ENCODE measurements around the gene DDAH1.

The DDAH1 gene

DNA sequence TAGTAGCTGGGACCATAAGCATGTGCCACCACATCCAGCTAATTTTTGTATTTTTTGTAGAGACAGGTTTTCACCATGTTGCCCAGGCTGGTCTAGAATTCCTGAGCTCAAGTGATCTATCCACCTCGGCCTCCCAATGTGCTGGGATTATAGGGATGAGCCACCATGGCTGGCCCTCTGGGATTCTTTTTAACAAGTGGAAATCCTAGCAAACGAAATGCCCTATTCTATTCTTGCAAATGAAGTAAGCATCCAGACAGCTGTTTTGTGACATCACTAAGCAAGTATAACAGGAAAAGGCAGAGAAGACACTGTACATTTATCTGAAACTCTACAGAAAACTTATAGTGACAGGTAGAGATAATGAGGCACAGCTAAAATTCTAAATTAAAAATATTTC is 86.4 kb downstream of the DDAH1 start:
- intact Hi-C loops (cut with DNase I; ENCODE audit: low total_unique reads), result no loop called here
- Histone ChIP-seq H3K9me3 (peaks cover 0 to 12% (median 8%) of the 10 kb centered on the region in 3 donors), H3K27ac (no peak overlapping the region), H3K36me3 (peaks cover 0 to 5% (median 0%) of the 10 kb centered on the region in 3 donors), H3K27me3 (no peaks in the 10 kb centered on the region), H3K4me3 (no peak overlapping the region), H3K4me1 (peaks cover 0 to 36% (median 9%) of the 10 kb centered on the region in 4 donors)
- DNase-seq, result no peak
- TF ChIP-seq CTCF (IDR thresholded peaks at IDR 0.05), result no peak

DNA sequence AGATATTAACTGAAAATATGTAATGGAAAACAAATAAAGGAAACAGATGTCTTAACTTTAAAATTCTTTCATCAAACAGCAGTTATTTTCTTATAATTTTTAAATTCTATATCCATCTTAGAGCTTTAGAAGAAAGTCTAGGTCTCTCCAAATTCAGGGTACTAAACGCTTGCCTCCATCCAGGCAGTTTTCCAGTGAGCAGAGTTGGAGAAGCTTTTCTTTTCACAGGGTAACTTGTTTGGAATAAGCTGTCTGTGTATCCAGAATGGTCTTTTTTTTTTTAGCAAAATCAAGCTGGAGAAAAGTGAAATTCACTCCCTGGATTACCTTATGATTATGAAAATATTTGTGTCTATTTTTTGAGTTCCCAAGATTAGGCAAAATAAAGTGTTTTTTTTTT is 88.6 kb downstream of the DDAH1 start:
- no peak for DNase-seq
- intact Hi-C loops (cut with DNase I; ENCODE audit: low total_unique reads), result no loop called here
- TF ChIP-seq CTCF (IDR thresholded peaks at IDR 0.05), result no peak
- H3K36me3 ChIP-seq, result no peaks in the 10 kb centered on the region
- H3K27ac ChIP-seq, result peak overlapping the region; percentile 2 to 51
- no peaks in the 10 kb centered on the region for H3K9me3 ChIP-seq
- no peak overlapping the region for H3K4me3 ChIP-seq
- peaks cover 0 to 56% (median 12%) of the 10 kb centered on the region in 4 donors for H3K4me1 ChIP-seq
- H3K27me3 ChIP-seq, result no peaks in the 10 kb centered on the region

GRCh38 chr1:85375493-85375892 is 89.5 kb downstream of the DDAH1 start:
- Histone ChIP-seq H3K4me1 (peaks cover 0 to 56% (median 12%) of the 10 kb centered on the region in 4 donors), H3K9me3 (no peaks in the 10 kb centered on the region), H3K27me3 (no peaks in the 10 kb centered on the region), H3K4me3 (no peak overlapping the region), H3K36me3 (no peaks in the 10 kb centered on the region), H3K27ac (peak overlapping the region; percentile 2 to 51)
- intact Hi-C loops (cut with DNase I; ENCODE audit: low total_unique reads), result no loop called here
- DNase-seq, result no peak
- TF ChIP-seq CTCF (IDR thresholded peaks at IDR 0.05), result no peak

GRCh38 chr1:85374160-85374559 is 90.8 kb downstream of the DDAH1 start:
- Histone ChIP-seq H3K4me3 (no peak overlapping the region), H3K36me3 (no peaks in the 10 kb centered on the region), H3K27me3 (no peaks in the 10 kb centered on the region), H3K27ac (no peak overlapping the region), H3K4me1 (peaks cover 0 to 57% (median 12%) of the 10 kb centered on the region in 4 donors), H3K9me3 (no peaks in the 10 kb centered on the region)
- intact Hi-C loops (cut with DNase I; ENCODE audit: low total_unique reads), result no loop called here
- DNase-seq, result no peak
- TF ChIP-seq CTCF (IDR thresholded peaks at IDR 0.05), result no peak

- Histone ChIP-seq H3K27ac (peak overlapping the region in 1 of 2 donors; percentile 2), H3K36me3 (no peaks in the 10 kb centered on the region), H3K27me3 (no peaks in the 10 kb centered on the region), H3K4me1 (peaks cover 0 to 65% (median 14%) of the 10 kb centered on the region in 4 donors), H3K9me3 (no peaks in the 10 kb centered on the region), H3K4me3 (no peak overlapping the region)
- no peak for DNase-seq
- no peak for TF ChIP-seq CTCF (IDR thresholded peaks at IDR 0.05)
- intact Hi-C loops (cut with DNase I; ENCODE audit: low total_unique reads), result no loop called here
Measured at GRCh38 chr1:85373378-85373708, 91.6 kb downstream of the DDAH1 start.

Measured in tibial artery (tissue), 4 donors.